ENCODE data around the gene ADCYAP1R1.
A peak's percentile ranks its signal among the peaks of the same experiment; 100 is the strongest.

The ADCYAP1R1 gene

GRCh38 chr7:31096198-31096876, 44.2 kb downstream of the ADCYAP1R1 start:
- Histone ChIP-seq H3K27me3 (peaks cover 0 to 37% of the 10 kb centered on the region in 2 donors), H3K27ac (no peak overlapping the region), H3K4me3 (no peak overlapping the region), H3K4me1 (no peaks in the 10 kb centered on the region), H3K9me3 (no peaks in the 10 kb centered on the region), H3K36me3 (no peaks in the 10 kb centered on the region)
- peak in 1 of 2 donors; percentile 48 for DNase-seq
- no peak for TF ChIP-seq CTCF (IDR thresholded peaks at IDR 0.05)
- intact Hi-C loops (cut with DNase I; ENCODE audit: low total_unique reads), result no loop called here

GRCh38 chr7:31096877-31097258, 44.8 kb downstream of the ADCYAP1R1 start:
- Histone ChIP-seq H3K27me3 (peaks cover 0 to 37% of the 10 kb centered on the region in 2 donors), H3K27ac (no peak overlapping the region), H3K4me3 (no peak overlapping the region), H3K4me1 (no peaks in the 10 kb centered on the region), H3K9me3 (no peaks in the 10 kb centered on the region), H3K36me3 (no peaks in the 10 kb centered on the region)
- intact Hi-C loops (cut with DNase I; ENCODE audit: low total_unique reads), result no loop called here
- DNase-seq, result no peak
- TF ChIP-seq CTCF (IDR thresholded peaks at IDR 0.05), result no peak

DNA sequence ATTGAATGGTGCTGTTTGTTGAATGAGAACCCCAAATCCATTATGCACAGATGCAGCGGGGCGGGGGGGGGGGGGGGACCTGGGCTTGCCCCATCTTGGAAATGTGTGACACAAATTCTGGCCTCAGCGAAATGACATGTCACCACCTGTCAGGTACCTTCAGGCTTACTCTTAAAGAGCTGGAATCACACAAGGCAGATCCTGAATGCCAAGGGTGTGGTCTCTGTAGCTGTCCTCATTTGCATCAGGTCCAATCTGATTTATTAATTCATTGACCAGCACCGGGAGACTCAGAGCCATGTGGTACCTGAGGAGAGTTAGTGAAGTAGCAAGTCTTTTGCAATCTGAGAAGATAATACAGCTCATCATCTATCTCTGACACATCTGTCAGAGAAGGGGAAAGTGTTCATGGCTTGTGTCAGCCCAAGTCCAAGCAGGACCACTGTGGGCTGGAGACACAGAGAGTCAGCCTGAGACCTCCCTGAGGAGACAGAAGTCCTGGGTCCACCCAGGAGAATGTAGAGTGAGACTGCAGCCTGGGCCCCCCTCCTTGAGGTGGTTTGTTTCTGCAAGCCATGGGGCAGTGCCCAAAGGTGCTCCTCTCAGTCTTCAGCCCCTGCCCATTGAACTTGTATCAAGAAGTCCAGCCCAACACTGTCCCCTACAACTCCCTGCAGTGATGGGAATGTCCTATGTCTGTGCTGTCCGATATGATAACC, 46.7 kb downstream of the ADCYAP1R1 start:
- no peaks in the 10 kb centered on the region for H3K4me1 ChIP-seq
- peaks cover 0 to 31% of the 10 kb centered on the region in 2 donors for H3K27me3 ChIP-seq
- intact Hi-C loops (cut with DNase I; ENCODE audit: low total_unique reads), result no loop called here
- no peak overlapping the region for H3K27ac ChIP-seq
- no peak for TF ChIP-seq CTCF (IDR thresholded peaks at IDR 0.05)
- H3K36me3 ChIP-seq, result no peaks in the 10 kb centered on the region
- DNase-seq, result no peak
- H3K9me3 ChIP-seq, result no peaks in the 10 kb centered on the region
- no peak overlapping the region for H3K4me3 ChIP-seq

GRCh38 chr7:31099451-31100444, 47.6 kb downstream of the ADCYAP1R1 start:
- no peak overlapping the region for H3K4me3 ChIP-seq
- no peaks in the 10 kb centered on the region for H3K4me1 ChIP-seq
- peak in 1 of 2 donors; percentile 52 for DNase-seq
- no peaks in the 10 kb centered on the region for H3K9me3 ChIP-seq
- no peak overlapping the region for H3K27ac ChIP-seq
- H3K36me3 ChIP-seq, result no peaks in the 10 kb centered on the region
- intact Hi-C loops (cut with DNase I; ENCODE audit: low total_unique reads), result no loop called here
- H3K27me3 ChIP-seq, result peaks cover 0 to 25% of the 10 kb centered on the region in 2 donors
- TF ChIP-seq CTCF (IDR thresholded peaks at IDR 0.05), result no peak

- TF ChIP-seq CTCF (IDR thresholded peaks at IDR 0.05), result no peak
- Histone ChIP-seq H3K36me3 (no peaks in the 10 kb centered on the region), H3K27ac (no peak overlapping the region), H3K9me3 (no peaks in the 10 kb centered on the region), H3K27me3 (peaks cover 0 to 25% of the 10 kb centered on the region in 2 donors), H3K4me1 (no peaks in the 10 kb centered on the region), H3K4me3 (no peak overlapping the region)
- intact Hi-C loops (cut with DNase I; ENCODE audit: low total_unique reads), result no loop called here
- DNase-seq, result no peak
Measured at GRCh38 chr7:31100445-31100844, 48.3 kb downstream of the ADCYAP1R1 start.

Data from tibial artery (tissue), 4 donors.